Transverse colon (tissue), 4 donors: Measurements from ENCODE around the gene SPTBN1. TPM values are rescaled to one million over a fixed set of nuclear protein-coding genes. Genes with fewer than 3 reads are reported as not detected.
"Not testable (repeated sequence)": the region's sequence is repeated elsewhere in the genome, so short reads cannot be mapped to it uniquely, and the experiment has no call there.

Source experiments
- DNase-seq: peaks from one replicate; pipeline ENCODE4 v3.0.0-alpha.2; 2019
- H3K27ac ChIP-seq, 4 donors: fragments of 200-600 bp; sonication (generic); 2 replicates each; pipeline ENCODE4 v1.5.1; 2016 to 2018; ENCODE audit warnings: inconsistent platforms in 4 of 4
- H3K27me3 ChIP-seq: fragments of 200-600 bp; sonication (generic); 2 replicates; pipeline ENCODE4 v1.5.1; 2017; ENCODE audit warnings: inconsistent platforms
- H3K36me3 ChIP-seq, 4 donors: fragments of 200-600 bp; sonication (generic); 2 replicates each; pipeline ENCODE4 v1.5.1; 2017 to 2019; ENCODE audit warnings: inconsistent platforms in 4 of 4
- H3K4me1 ChIP-seq, 4 donors: fragments of 200-600 bp; sonication (generic); 2 replicates each; pipeline ENCODE4 v1.5.1; 2017 to 2020; ENCODE audit warnings: inconsistent platforms in 4 of 4
- H3K4me3 ChIP-seq, 4 donors: fragments of 200-600 bp; sonication (generic); 1 replicate in 1 of 4; 2 replicates in 3 of 4; pipeline versions ENCODE4 v1.5.1 to v1.6.1; 2017 to 2019; ENCODE audit warnings: inconsistent platforms in 4 of 4
- H3K9me3 ChIP-seq, 2 donors: fragments of 200-600 bp; sonication (generic); 2 replicates each; pipeline ENCODE4 v1.5.1; 2017 to 2019; ENCODE audit warnings: inconsistent platforms in 2 of 2
- CTCF ChIP-seq, 5 experiments: fragments of 200-600 bp in 3 of 5; fragments of 450-650 bp in 2 of 5; sonication (generic) in 3 of 5; IDR thresholded peaks; 1 replicate in 2 of 5; 2 replicates in 3 of 5; pipeline ENCODE4 v1.5.1; 2016 to 2017; ENCODE audit warnings: antibody characterized with exemption in 5 of 5, inconsistent platforms in 3 of 5, mild to moderate bottlenecking in 2 of 5, moderate library complexity in 1 of 5
- EP300 ChIP-seq: sonication (generic); formaldehyde crosslinking; IDR thresholded peaks from one replicate; pipeline ENCODE4 v1.6.1; 2017; ENCODE audit warnings: antibody characterized with exemption, low read depth
- POLR2A ChIP-seq: fragments of 450-650 bp; IDR thresholded peaks from one replicate; pipeline ENCODE4 v1.6.1; 2016; ENCODE audit warnings: antibody characterized with exemption, mild to moderate bottlenecking, moderate library complexity
- POLR2AphosphoS5 ChIP-seq, 3 donors: sonication (generic); formaldehyde crosslinking; IDR thresholded peaks; one replicate each; pipeline ENCODE4 v1.6.1; 2016; ENCODE audit warnings: antibody characterized with exemption in 3 of 3
- WGBS, 2 donors: methylation state at CpG; one replicate each; pipeline ENCODE4 v1.1.5; 2018; ENCODE audit warnings: low coverage in 1 of 2; 5-methylcytosine and 5-hydroxymethylcytosine counted together
- in situ Hi-C, 4 donors: fragments of 200-750 bp; cut with MboI; loops; one replicate each; pipeline versions ENCODE4 v1.15.0 to v1.15.1; 2017; ENCODE audit warnings: low sequenced_read_pairs in 3 of 4, low pct_ligation_motif_present in 1 of 4, low pct_unique_long_range_greater_than_20kb in 1 of 4
- intact Hi-C: fragments of 100-400 bp; cut with DNase I; formaldehyde crosslinking; loops from one replicate; pipeline ENCODE4 v1.15.1; 2023; ENCODE audit warnings: low total_unique reads
- total RNA-seq, 4 donors: library from RNA; depleted of rRNA; stranded (reverse); fragments of >200 nt; gene quantifications; one replicate each; pipeline ENCODE4 v1.1.0, GENCODE V29; 2016

SPTBN1 gene
- total RNA-seq, 4 donors from 2014 or later = 269 to 301 (median 285) TPM

GRCh38 chr2:54483426-54483825 is 27.3 kb downstream of the SPTBN1 start:
- H3K9me3 ChIP-seq = no peaks in the 10 kb centered on the region
- intact Hi-C loops = no loop called here
- TF ChIP-seq POLR2AphosphoS5 (IDR thresholded peaks at IDR 0.05) = no peak
- no peak for TF ChIP-seq POLR2A
- TF ChIP-seq EP300 = no peak
- TF ChIP-seq CTCF (IDR thresholded peaks at IDR 0.05) = no peak
- no peak for DNase-seq
- no peaks in the 10 kb centered on the region for H3K36me3 ChIP-seq
- 75 to 78% methylated on average over 2 to 5 of the region's 5 CpGs for WGBS, 2 donors
- in situ Hi-C loops = no loop called here
- no peak overlapping the region for H3K4me3 ChIP-seq
- H3K4me1 ChIP-seq = peaks cover 6 to 47% (median 13%) of the 10 kb centered on the region in 4 donors
- peak overlapping the region; percentile 36 to 68 (median 45) for H3K27ac ChIP-seq
- H3K27me3 ChIP-seq = no peaks in the 10 kb centered on the region

GRCh38 chr2:54485756-54486155 is 29.6 kb downstream of the SPTBN1 start:
- H3K36me3 ChIP-seq, in situ Hi-C loops, DNase-seq, H3K27ac ChIP-seq, H3K4me3 ChIP-seq, intact Hi-C loops, H3K9me3 ChIP-seq, H3K27me3 ChIP-seq: not testable (repeated sequence)
- WGBS, 2 donors = 95% methylated on average over 23 of the region's 35 CpGs; no CpG with 5 or more reads in 1 of the 2 donors
- peaks cover 3 to 35% (median 13%) of the 10 kb centered on the region in 4 donors for H3K4me1 ChIP-seq

GRCh38 chr2:54486766-54487165 is 30.6 kb downstream of the SPTBN1 start:
- in situ Hi-C loops (no loop called here), intact Hi-C loops (no loop called here)
- Histone ChIP-seq H3K4me3 (no peak overlapping the region), H3K4me1 (peaks cover 3 to 29% (median 11%) of the 10 kb centered on the region in 4 donors), H3K27ac (no peak overlapping the region), H3K27me3 (no peaks in the 10 kb centered on the region), H3K9me3 (no peaks in the 10 kb centered on the region), H3K36me3 (no peaks in the 10 kb centered on the region)
- no peak for TF ChIP-seq POLR2AphosphoS5 (IDR thresholded peaks at IDR 0.05)
- no peak for TF ChIP-seq EP300
- TF ChIP-seq POLR2A = no peak
- no peak for TF ChIP-seq CTCF (IDR thresholded peaks at IDR 0.05)
- DNase-seq = no peak
- WGBS, 2 donors = 68 to 94% methylated on average over 4 of the region's 4 CpGs

- 59 to 63% methylated on average over 2 of the region's 2 CpGs for WGBS, 2 donors
- no peaks in the 10 kb centered on the region for H3K27me3 ChIP-seq
- H3K9me3 ChIP-seq = no peaks in the 10 kb centered on the region
- no peak for TF ChIP-seq POLR2AphosphoS5 (IDR thresholded peaks at IDR 0.05)
- no peak for TF ChIP-seq CTCF (IDR thresholded peaks at IDR 0.05)
- no peak for TF ChIP-seq POLR2A
- TF ChIP-seq EP300 = no peak
- no peak overlapping the region for H3K4me3 ChIP-seq
- H3K36me3 ChIP-seq = no peaks in the 10 kb centered on the region
- peaks cover 0 to 3% (median 0%) of the 10 kb centered on the region in 4 donors for H3K4me1 ChIP-seq
- H3K27ac ChIP-seq = no peak overlapping the region
- in situ Hi-C loops = no loop called here
- intact Hi-C loops = no loop called here
- DNase-seq = no peak
Measured at GRCh38 chr2:54490863-54491262, 34.7 kb downstream of the SPTBN1 start.

GRCh38 chr2:54492335-54492734 is 36.2 kb downstream of the SPTBN1 start:
- no peak for TF ChIP-seq POLR2A
- no peak for TF ChIP-seq POLR2AphosphoS5 (IDR thresholded peaks at IDR 0.05)
- TF ChIP-seq CTCF (IDR thresholded peaks at IDR 0.05) = no peak
- no peak for TF ChIP-seq EP300
- WGBS, 2 donors = 66 to 74% methylated on average over 2 of the region's 2 CpGs
- H3K9me3 ChIP-seq = no peaks in the 10 kb centered on the region
- H3K4me3 ChIP-seq = no peak overlapping the region
- peaks cover 0 to 3% (median 0%) of the 10 kb centered on the region in 4 donors for H3K4me1 ChIP-seq
- no peak overlapping the region for H3K27ac ChIP-seq
- no peaks in the 10 kb centered on the region for H3K36me3 ChIP-seq
- in situ Hi-C loops = no loop called here
- intact Hi-C loops = no loop called here
- no peak for DNase-seq
- H3K27me3 ChIP-seq = no peaks in the 10 kb centered on the region
